HG03460 (cell line): ENCODE measurements around the gene MEGF8.

Experiments
- ATAC-seq: cut with Tn5 transposase; IDR thresholded peaks from one replicate; pipeline ENCODE4 v1.9.1; 2021; ENCODE audit not compliant: unreplicated experiment

The MEGF8 gene

GRCh38 chr19:42376177-42376555 lies 50.7 kb downstream of the MEGF8 start:
- no peak for ATAC-seq

GRCh38 chr19:42378225-42379215 lies 53.1 kb downstream of the MEGF8 start:
- no peak for ATAC-seq

- ATAC-seq: no peak
Measured at GRCh38 chr19:42380155-42380554, 54.7 kb downstream of the MEGF8 start.

GRCh38 chr19:42386974-42387707 lies 61.7 kb downstream of the MEGF8 start:
- no peak for ATAC-seq

GRCh38 chr19:42388851-42389489 lies 63.5 kb downstream of the MEGF8 start:
- ATAC-seq: no peak

GRCh38 chr19:42389899-42390298 lies 64.5 kb downstream of the MEGF8 start, which contains the start of gene CNFN:
CNFN (minus strand) TSS chr19:42390297; CDS start chr19:42389037, 1,260 bp downstream.
- no peak for ATAC-seq

GRCh38 chr19:42392165-42392564 lies 66.7 kb downstream of the MEGF8 start:
- ATAC-seq: no peak

GRCh38 chr19:42394751-42395150 lies 69.3 kb downstream of the MEGF8 start:
- ATAC-seq: no peak

- ATAC-seq: peak; percentile 91
Measured at GRCh38 chr19:42396381-42397262, 71.2 kb downstream of the MEGF8 start.

- ATAC-seq: no peak
Measured at GRCh38 chr19:42397263-42398166, 72.1 kb downstream of the MEGF8 start.

GRCh38 chr19:42400404-42400803 lies 75.0 kb downstream of the MEGF8 start:
- ATAC-seq: no peak

- no peak for ATAC-seq
Measured at GRCh38 chr19:42401365-42402303, 76.2 kb downstream of the MEGF8 start.

GRCh38 chr19:42402376-42403116 lies 77.1 kb downstream of the MEGF8 start:
- no peak for ATAC-seq

GRCh38 chr19:42403586-42403985 lies 78.2 kb downstream of the MEGF8 start:
- ATAC-seq: no peak

GRCh38 chr19:42406111-42406510 lies 80.7 kb downstream of the MEGF8 start:
- no peak for ATAC-seq

- ATAC-seq: no peak
Measured at GRCh38 chr19:42407085-42407815, 81.8 kb downstream of the MEGF8 start.

GRCh38 chr19:42407816-42408175 lies 82.4 kb downstream of the MEGF8 start:
- no peak for ATAC-seq
